ENCODE data around the gene HADHA.

The HADHA gene

GRCh38 chr2:26274058-26274613 lies 29.7 kb upstream of the HADHA start:
- Histone ChIP-seq H3K27ac (replicated peaks) (no peak overlapping the region), H3K27me3 (ENCODE audit: insufficient read depth, poor library complexity, severe bottlenecking) (no peaks in the 10 kb centered on the region), H3K4me3 (replicated peaks; ENCODE audit: insufficient read depth, low read length) (no peak overlapping the region)
- peak in 1 of 2 experiments; percentile 61 for DNase-seq (ENCODE audit: low read depth in 1 of 2, low spot score in 1 of 2)
- TF ChIP-seq GABPA (IDR thresholded peaks at IDR 0.05; ENCODE audit: low read depth) (no peak), POLR2AphosphoS5 (IDR thresholded peaks at IDR 0.05; ENCODE audit: low read depth) (no peak), REST (IDR thresholded peaks at IDR 0.05; ENCODE audit: insufficient replicate concordance, low read depth) (no peak), CTCF (IDR thresholded peaks at IDR 0.05; ENCODE audit: insufficient read depth, low read length) (no peak), SPI1 (IDR thresholded peaks at IDR 0.05; ENCODE audit: borderline replicate concordance, low read depth) (no peak)

- no peak for DNase-seq (ENCODE audit: low read depth in 1 of 2, low spot score in 1 of 2)
- no peak overlapping the region for H3K27ac ChIP-seq (replicated peaks)
- no peak overlapping the region for H3K4me3 ChIP-seq (replicated peaks; ENCODE audit: insufficient read depth, low read length)
- TF ChIP-seq GABPA (IDR thresholded peaks at IDR 0.05; ENCODE audit: low read depth) (no peak), SPI1 (IDR thresholded peaks at IDR 0.05; ENCODE audit: borderline replicate concordance, low read depth) (no peak), REST (IDR thresholded peaks at IDR 0.05; ENCODE audit: insufficient replicate concordance, low read depth) (no peak), POLR2AphosphoS5 (IDR thresholded peaks at IDR 0.05; ENCODE audit: low read depth) (no peak), CTCF (IDR thresholded peaks at IDR 0.05; ENCODE audit: insufficient read depth, low read length) (no peak)
- H3K27me3 ChIP-seq (ENCODE audit: insufficient read depth, poor library complexity, severe bottlenecking), result no peaks in the 10 kb centered on the region
Observed at GRCh38 chr2:26273501-26273900, 29.1 kb upstream of the HADHA start.

GRCh38 chr2:26270373-26270772 lies 25.9 kb upstream of the HADHA start:
- Histone ChIP-seq H3K27ac (replicated peaks) (no peak overlapping the region), H3K27me3 (ENCODE audit: insufficient read depth, poor library complexity, severe bottlenecking) (no peaks in the 10 kb centered on the region), H3K4me3 (replicated peaks; ENCODE audit: insufficient read depth, low read length) (no peak overlapping the region)
- TF ChIP-seq REST (IDR thresholded peaks at IDR 0.05; ENCODE audit: insufficient replicate concordance, low read depth) (no peak), GABPA (IDR thresholded peaks at IDR 0.05; ENCODE audit: low read depth) (no peak), SPI1 (IDR thresholded peaks at IDR 0.05; ENCODE audit: borderline replicate concordance, low read depth) (no peak), POLR2AphosphoS5 (IDR thresholded peaks at IDR 0.05; ENCODE audit: low read depth) (no peak), CTCF (IDR thresholded peaks at IDR 0.05; ENCODE audit: insufficient read depth, low read length) (no peak)
- DNase-seq (ENCODE audit: low read depth in 1 of 2, low spot score in 1 of 2), result no peak

Measured in HL-60 (cell line).